Measurements from ENCODE around the gene INVS.
"Not testable (repeated sequence)": the region's sequence is repeated elsewhere in the genome, so short reads cannot be mapped to it uniquely, and the experiment has no call there.

INVS gene

GRCh38 chr9:100058699-100059579, 40.1 kb upstream of the INVS start:
- peaks cover 5% of the 10 kb centered on the region for H3K36me3 Mint-ChIP-seq (ENCODE audit: low read depth)
- H3K9me3 Mint-ChIP-seq, result no peaks in the 10 kb centered on the region
- TF ChIP-seq CTCF (IDR thresholded peaks at IDR 0.05), result no peak
- no peak for DNase-seq
- H3K27ac Mint-ChIP-seq, result peak overlapping the region; percentile 1
- no peaks in the 10 kb centered on the region for H3K27me3 Mint-ChIP-seq (ENCODE audit: low read depth, poor library complexity)
- no peaks in the 10 kb centered on the region for H3K4me1 Mint-ChIP-seq
- no peak overlapping the region for H3K4me3 Mint-ChIP-seq

- peaks cover 14% of the 10 kb centered on the region for H3K9me3 Mint-ChIP-seq
- peaks cover 16% of the 10 kb centered on the region for H3K36me3 Mint-ChIP-seq (ENCODE audit: low read depth)
- not testable (repeated sequence) for H3K27ac Mint-ChIP-seq; H3K27me3 Mint-ChIP-seq (ENCODE audit: low read depth, poor library complexity); H3K4me3 Mint-ChIP-seq; H3K4me1 Mint-ChIP-seq; DNase-seq
Measured at GRCh38 chr9:100062683-100063082, 36.4 kb upstream of the INVS start.

- no peaks in the 10 kb centered on the region for H3K4me1 Mint-ChIP-seq
Measured at GRCh38 chr9:100063185-100063584, 35.9 kb upstream of the INVS start.

GRCh38 chr9:100064872-100065581, 34.0 kb upstream of the INVS start:
- H3K36me3 Mint-ChIP-seq (ENCODE audit: low read depth), result peaks cover 21% of the 10 kb centered on the region
- H3K27me3 Mint-ChIP-seq (ENCODE audit: low read depth, poor library complexity), result no peaks in the 10 kb centered on the region
- no peak for TF ChIP-seq CTCF (IDR thresholded peaks at IDR 0.05)
- DNase-seq, result no peak
- H3K4me1 Mint-ChIP-seq, result no peaks in the 10 kb centered on the region
- H3K27ac Mint-ChIP-seq, result no peak overlapping the region
- no peak overlapping the region for H3K4me3 Mint-ChIP-seq
- H3K9me3 Mint-ChIP-seq, result peaks cover 23% of the 10 kb centered on the region

More at GRCh38 chr9:100063185-100063584, 35.9 kb upstream of the INVS start:
- H3K9me3 Mint-ChIP-seq, result peaks cover 14% of the 10 kb centered on the region
- no peak overlapping the region for H3K27ac Mint-ChIP-seq
- DNase-seq, result no peak
- H3K36me3 Mint-ChIP-seq (ENCODE audit: low read depth), result peaks cover 16% of the 10 kb centered on the region
- no peak overlapping the region for H3K4me3 Mint-ChIP-seq
- TF ChIP-seq CTCF (IDR thresholded peaks at IDR 0.05), result no peak
- H3K27me3 Mint-ChIP-seq (ENCODE audit: low read depth, poor library complexity), result no peaks in the 10 kb centered on the region

- no peak overlapping the region for H3K4me3 Mint-ChIP-seq
- no peaks in the 10 kb centered on the region for H3K27me3 Mint-ChIP-seq (ENCODE audit: low read depth, poor library complexity)
- peaks cover 29% of the 10 kb centered on the region for H3K9me3 Mint-ChIP-seq
- no peaks in the 10 kb centered on the region for H3K4me1 Mint-ChIP-seq
- H3K36me3 Mint-ChIP-seq (ENCODE audit: low read depth), result peaks cover 24% of the 10 kb centered on the region
- no peak overlapping the region for H3K27ac Mint-ChIP-seq
- TF ChIP-seq CTCF (IDR thresholded peaks at IDR 0.05), result no peak
- DNase-seq, result no peak
Measured at GRCh38 chr9:100066539-100066938, 32.5 kb upstream of the INVS start.

GRCh38 chr9:100067990-100068389, 31.1 kb upstream of the INVS start:
- H3K27ac Mint-ChIP-seq; DNase-seq; H3K4me3 Mint-ChIP-seq; H3K27me3 Mint-ChIP-seq (ENCODE audit: low read depth, poor library complexity); H3K4me1 Mint-ChIP-seq: not testable (repeated sequence)
- Mint-ChIP-seq H3K9me3 (peaks cover 29% of the 10 kb centered on the region), H3K36me3 (ENCODE audit: low read depth) (peaks cover 24% of the 10 kb centered on the region)

GRCh38 chr9:100069068-100069467, 30.0 kb upstream of the INVS start:
- not testable (repeated sequence) for H3K4me3 Mint-ChIP-seq; H3K4me1 Mint-ChIP-seq; DNase-seq; H3K27me3 Mint-ChIP-seq (ENCODE audit: low read depth, poor library complexity); H3K27ac Mint-ChIP-seq
- Mint-ChIP-seq H3K36me3 (ENCODE audit: low read depth) (peaks cover 24% of the 10 kb centered on the region), H3K9me3 (peaks cover 29% of the 10 kb centered on the region)

Data from nephron progenitor cell (in vitro differentiated cells).